ENCODE measurements around the gene KLC1.

Gene KLC1

GRCh38 chr14:103654619-103655018 lies 25.6 kb downstream of the KLC1 start:
- H3K4me1 ChIP-seq (ENCODE audit: control insufficient read depth in 2 of 2, insufficient read depth in 1 of 2, low read depth in 1 of 2, low read length in 2 of 2): peaks cover 9 to 22% of the 10 kb centered on the region in 2 donors
- no CpG with 5 or more reads among the region's 6 CpGs for WGBS, 2 donors (ENCODE audit: extremely low coverage in 2 of 2, insufficient read length in 2 of 2, insufficient replicate concordance in 1 of 2)
- H3K79me1 ChIP-seq (ENCODE audit: low read depth, low read length): peaks cover 7% of the 10 kb centered on the region

GRCh38 chr14:103656031-103656755 lies 27.2 kb downstream of the KLC1 start:
- Histone ChIP-seq H3K27ac (replicated peaks; ENCODE audit: low read length) (no peak overlapping the region), H3K9ac (ENCODE audit: low read depth, low read length, poor library complexity) (no peak overlapping the region), H2BK5ac (ENCODE audit: low read length) (no peak overlapping the region), H3K18ac (ENCODE audit: low read length) (no peak overlapping the region), H3K9me3 (replicated peaks in 1 of 2; ENCODE audit: control insufficient read depth in 2 of 2, insufficient read depth in 1 of 2, low read depth in 1 of 2, low read length in 2 of 2) (no peaks in the 10 kb centered on the region), H3K27me3 (ENCODE audit: control insufficient read depth in 3 of 3, insufficient read depth in 3 of 3, low read depth in 1 of 3, low read length in 3 of 3) (no peaks in the 10 kb centered on the region), H3K79me1 (ENCODE audit: low read depth, low read length) (peaks cover 4% of the 10 kb centered on the region), H2AK5ac (ENCODE audit: low read depth, low read length) (no peak overlapping the region), H3K4me3 (ENCODE audit: low read length in 2 of 2) (peak overlapping the region in 1 of 2 donors; percentile 69), H3K4me1 (ENCODE audit: control insufficient read depth in 2 of 2, insufficient read depth in 1 of 2, low read depth in 1 of 2, low read length in 2 of 2) (peaks cover 9 to 22% of the 10 kb centered on the region in 2 donors), H3K36me3 (replicated peaks in 1 of 2; ENCODE audit: control insufficient read depth in 2 of 2, insufficient read depth in 2 of 2, low read length in 2 of 2) (peaks cover 31 to 69% of the 10 kb centered on the region in 2 donors), H3K4ac (ENCODE audit: low read length) (no peak overlapping the region), H4K8ac (ENCODE audit: low read depth, low read length) (no peak overlapping the region), H2BK15ac (ENCODE audit: low read length) (no peak overlapping the region), H2AFZ (ENCODE audit: low read length) (no peak overlapping the region), H3K14ac (ENCODE audit: low read length) (no peak overlapping the region), H4K91ac (ENCODE audit: low read depth, low read length, poor library complexity) (no peak overlapping the region), H2BK120ac (ENCODE audit: low read depth, low read length) (no peak overlapping the region), H3K4me2 (ENCODE audit: insufficient read depth, low read length, poor library complexity, severe bottlenecking) (no peak overlapping the region), H3K23ac (ENCODE audit: low read depth, low read length, poor library complexity) (no peak overlapping the region), H2BK12ac (ENCODE audit: low read length) (no peak overlapping the region)
- no CpG with 5 or more reads among the region's 4 CpGs for WGBS, 2 donors (ENCODE audit: extremely low coverage in 2 of 2, insufficient read length in 2 of 2, insufficient replicate concordance in 1 of 2)
- no peak for DNase-seq (ENCODE audit: low spot score)

More at GRCh38 chr14:103654619-103655018, 25.6 kb downstream of the KLC1 start:
- Histone ChIP-seq H3K23ac (ENCODE audit: low read depth, low read length, poor library complexity) (no peak overlapping the region), H2BK15ac (ENCODE audit: low read length) (no peak overlapping the region), H2AFZ (ENCODE audit: low read length) (no peak overlapping the region), H3K27ac (replicated peaks; ENCODE audit: low read length) (no peak overlapping the region), H4K8ac (ENCODE audit: low read depth, low read length) (no peak overlapping the region), H2BK12ac (ENCODE audit: low read length) (no peak overlapping the region), H3K18ac (ENCODE audit: low read length) (no peak overlapping the region), H3K4ac (ENCODE audit: low read length) (no peak overlapping the region), H3K9ac (ENCODE audit: low read depth, low read length, poor library complexity) (no peak overlapping the region), H3K9me3 (replicated peaks in 1 of 2; ENCODE audit: control insufficient read depth in 2 of 2, insufficient read depth in 1 of 2, low read depth in 1 of 2, low read length in 2 of 2) (no peaks in the 10 kb centered on the region), H2BK120ac (ENCODE audit: low read depth, low read length) (no peak overlapping the region), H3K4me3 (ENCODE audit: low read length in 2 of 2) (no peak overlapping the region), H3K27me3 (ENCODE audit: control insufficient read depth in 3 of 3, insufficient read depth in 3 of 3, low read depth in 1 of 3, low read length in 3 of 3) (no peaks in the 10 kb centered on the region), H3K36me3 (replicated peaks in 1 of 2; ENCODE audit: control insufficient read depth in 2 of 2, insufficient read depth in 2 of 2, low read length in 2 of 2) (peaks cover 30 to 57% of the 10 kb centered on the region in 2 donors), H2BK5ac (ENCODE audit: low read length) (no peak overlapping the region), H4K91ac (ENCODE audit: low read depth, low read length, poor library complexity) (no peak overlapping the region), H3K14ac (ENCODE audit: low read length) (no peak overlapping the region), H3K4me2 (ENCODE audit: insufficient read depth, low read length, poor library complexity, severe bottlenecking) (no peak overlapping the region), H2AK5ac (ENCODE audit: low read depth, low read length) (no peak overlapping the region)
- no peak for DNase-seq (ENCODE audit: low spot score)

GRCh38 chr14:103656756-103657133 lies 27.7 kb downstream of the KLC1 start:
- H3K14ac ChIP-seq (ENCODE audit: low read length): no peak overlapping the region
- no peak overlapping the region for H2BK12ac ChIP-seq (ENCODE audit: low read length)
- no peak overlapping the region for H4K8ac ChIP-seq (ENCODE audit: low read depth, low read length)
- no CpG with 5 or more reads among the region's 1 CpG for WGBS, 2 donors (ENCODE audit: extremely low coverage in 2 of 2, insufficient read length in 2 of 2, insufficient replicate concordance in 1 of 2)
- H4K91ac ChIP-seq (ENCODE audit: low read depth, low read length, poor library complexity): no peak overlapping the region
- H3K36me3 ChIP-seq (replicated peaks in 1 of 2; ENCODE audit: control insufficient read depth in 2 of 2, insufficient read depth in 2 of 2, low read length in 2 of 2): peaks cover 31 to 74% of the 10 kb centered on the region in 2 donors
- no peak overlapping the region for H2BK120ac ChIP-seq (ENCODE audit: low read depth, low read length)
- no peak overlapping the region for H2BK5ac ChIP-seq (ENCODE audit: low read length)
- no peak overlapping the region for H3K4ac ChIP-seq (ENCODE audit: low read length)
- no peak overlapping the region for H2AFZ ChIP-seq (ENCODE audit: low read length)
- H3K27me3 ChIP-seq (ENCODE audit: control insufficient read depth in 3 of 3, insufficient read depth in 3 of 3, low read depth in 1 of 3, low read length in 3 of 3): no peaks in the 10 kb centered on the region
- no peak overlapping the region for H3K18ac ChIP-seq (ENCODE audit: low read length)
- H2AK5ac ChIP-seq (ENCODE audit: low read depth, low read length): no peak overlapping the region
- no peak overlapping the region for H3K27ac ChIP-seq (replicated peaks; ENCODE audit: low read length)
- DNase-seq (ENCODE audit: low spot score): no peak
- H3K9ac ChIP-seq (ENCODE audit: low read depth, low read length, poor library complexity): no peak overlapping the region
- H3K4me2 ChIP-seq (ENCODE audit: insufficient read depth, low read length, poor library complexity, severe bottlenecking): no peak overlapping the region
- H2BK15ac ChIP-seq (ENCODE audit: low read length): no peak overlapping the region
- H3K4me1 ChIP-seq (ENCODE audit: control insufficient read depth in 2 of 2, insufficient read depth in 1 of 2, low read depth in 1 of 2, low read length in 2 of 2): peaks cover 5 to 19% of the 10 kb centered on the region in 2 donors
- H3K23ac ChIP-seq (ENCODE audit: low read depth, low read length, poor library complexity): no peak overlapping the region
- H3K9me3 ChIP-seq (replicated peaks in 1 of 2; ENCODE audit: control insufficient read depth in 2 of 2, insufficient read depth in 1 of 2, low read depth in 1 of 2, low read length in 2 of 2): no peaks in the 10 kb centered on the region
- H3K79me1 ChIP-seq (ENCODE audit: low read depth, low read length): peaks cover 2% of the 10 kb centered on the region
- no peak overlapping the region for H3K4me3 ChIP-seq (ENCODE audit: low read length in 2 of 2)

GRCh38 chr14:103657471-103657870 lies 28.5 kb downstream of the KLC1 start:
- H3K9me3 ChIP-seq (replicated peaks in 1 of 2; ENCODE audit: control insufficient read depth in 2 of 2, insufficient read depth in 1 of 2, low read depth in 1 of 2, low read length in 2 of 2): no peaks in the 10 kb centered on the region
- H4K8ac ChIP-seq (ENCODE audit: low read depth, low read length): no peak overlapping the region
- H3K9ac ChIP-seq (ENCODE audit: low read depth, low read length, poor library complexity): no peak overlapping the region
- H2BK15ac ChIP-seq (ENCODE audit: low read length): no peak overlapping the region
- no peak overlapping the region for H2BK5ac ChIP-seq (ENCODE audit: low read length)
- H3K18ac ChIP-seq (ENCODE audit: low read length): no peak overlapping the region
- no peak overlapping the region for H2AK5ac ChIP-seq (ENCODE audit: low read depth, low read length)
- H3K27me3 ChIP-seq (ENCODE audit: control insufficient read depth in 3 of 3, insufficient read depth in 3 of 3, low read depth in 1 of 3, low read length in 3 of 3): no peaks in the 10 kb centered on the region
- H3K36me3 ChIP-seq (replicated peaks in 1 of 2; ENCODE audit: control insufficient read depth in 2 of 2, insufficient read depth in 2 of 2, low read length in 2 of 2): peaks cover 36 to 82% of the 10 kb centered on the region in 2 donors
- no peak overlapping the region for H3K14ac ChIP-seq (ENCODE audit: low read length)
- peaks cover 5 to 14% of the 10 kb centered on the region in 2 donors for H3K4me1 ChIP-seq (ENCODE audit: control insufficient read depth in 2 of 2, insufficient read depth in 1 of 2, low read depth in 1 of 2, low read length in 2 of 2)
- no peak overlapping the region for H4K91ac ChIP-seq (ENCODE audit: low read depth, low read length, poor library complexity)
- peaks cover 2% of the 10 kb centered on the region for H3K79me1 ChIP-seq (ENCODE audit: low read depth, low read length)
- H3K4me2 ChIP-seq (ENCODE audit: insufficient read depth, low read length, poor library complexity, severe bottlenecking): no peak overlapping the region
- H2AFZ ChIP-seq (ENCODE audit: low read length): no peak overlapping the region
- no peak overlapping the region for H2BK12ac ChIP-seq (ENCODE audit: low read length)
- WGBS, 2 donors (ENCODE audit: extremely low coverage in 2 of 2, insufficient read length in 2 of 2, insufficient replicate concordance in 1 of 2): no CpG with 5 or more reads among the region's 13 CpGs
- no peak for DNase-seq (ENCODE audit: low spot score)
- no peak overlapping the region for H2BK120ac ChIP-seq (ENCODE audit: low read depth, low read length)
- H3K4me3 ChIP-seq (ENCODE audit: low read length in 2 of 2): no peak overlapping the region
- H3K27ac ChIP-seq (replicated peaks; ENCODE audit: low read length): no peak overlapping the region
- H3K23ac ChIP-seq (ENCODE audit: low read depth, low read length, poor library complexity): no peak overlapping the region
- no peak overlapping the region for H3K4ac ChIP-seq (ENCODE audit: low read length)

All from neuronal stem cell (in vitro differentiated cells).